Measurements from ENCODE around the gene EML3. TPM values are rescaled to one million over a fixed set of nuclear protein-coding genes. Genes with fewer than 3 reads are reported as not detected.

The EML3 gene
- total and polyA plus RNA-seq, 2 of the 13 experiments (the other 11 are each of a cell fraction or from before 2014, with no cell fraction given) = 10.6 to 12.3 TPM

DNA sequence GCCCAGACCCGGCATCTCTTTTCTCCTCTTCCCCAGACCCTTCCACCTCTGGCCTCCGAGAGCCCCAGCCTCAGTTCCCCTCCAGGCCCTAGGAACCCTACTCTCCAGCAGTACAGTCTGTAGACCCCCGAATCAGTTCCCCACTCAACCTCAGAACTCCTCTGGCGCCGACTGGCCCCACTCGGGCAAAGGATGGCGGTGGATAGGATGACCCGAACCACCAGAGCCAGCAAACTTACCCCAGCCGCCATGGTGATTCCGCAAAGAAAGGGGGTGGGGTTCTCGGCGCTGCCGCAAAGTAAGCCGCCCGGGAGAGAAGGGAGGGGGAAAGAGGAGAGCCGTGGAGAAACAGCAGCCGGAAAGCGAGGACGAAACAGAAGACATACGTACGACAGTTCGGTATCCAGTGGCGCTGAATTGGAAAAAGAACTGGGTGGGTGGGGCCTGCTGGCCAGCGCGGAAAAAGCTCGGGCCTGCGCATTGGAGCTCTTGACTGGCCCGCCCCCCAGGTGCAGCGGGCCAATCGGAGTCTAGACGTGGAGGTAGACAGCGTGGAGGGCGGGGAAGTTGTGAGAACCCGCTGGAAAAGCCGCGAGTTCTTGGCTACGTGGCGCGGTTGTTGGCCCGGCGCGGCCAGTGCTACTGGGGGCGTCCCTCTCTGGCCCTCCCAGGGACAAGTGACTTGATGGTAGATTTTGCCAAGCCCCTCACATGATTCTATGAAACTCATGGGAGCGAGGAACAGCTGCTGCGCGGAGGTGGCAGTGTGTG is 38.8 kb downstream of the EML3 start, which contains the start of gene EEF1G (continued):
- TF ChIP-seq, protein P1, sequence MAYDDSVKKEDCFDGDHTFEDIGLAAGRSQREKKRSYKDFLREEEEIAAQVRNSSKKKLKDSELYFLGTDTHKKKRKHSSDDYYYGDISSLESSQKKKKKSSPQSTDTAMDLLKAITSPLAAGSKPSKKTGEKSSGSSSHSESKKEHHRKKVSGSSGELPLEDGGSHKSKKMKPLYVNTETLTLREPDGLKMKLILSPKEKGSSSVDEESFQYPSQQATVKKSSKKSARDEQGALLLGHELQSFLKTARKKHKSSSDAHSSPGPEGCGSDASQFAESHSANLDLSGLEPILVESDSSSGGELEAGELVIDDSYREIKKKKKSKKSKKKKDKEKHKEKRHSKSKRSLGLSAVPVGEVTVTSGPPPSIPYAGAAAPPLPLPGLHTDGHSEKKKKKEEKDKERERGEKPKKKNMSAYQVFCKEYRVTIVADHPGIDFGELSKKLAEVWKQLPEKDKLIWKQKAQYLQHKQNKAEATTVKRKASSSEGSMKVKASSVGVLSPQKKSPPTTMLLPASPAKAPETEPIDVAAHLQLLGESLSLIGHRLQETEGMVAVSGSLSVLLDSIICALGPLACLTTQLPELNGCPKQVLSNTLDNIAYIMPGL (CRISPR knock-in tag; IDR thresholded peaks at IDR 0.05; ENCODE audit: borderline replicate concordance in 1 of 2, low read depth in 1 of 2) = peak in 1 of 2 experiments; percentile 71; a peak in 1 of 4 replicates
- TF ChIP-seq ZNF605 (CRISPR knock-in tag; IDR thresholded peaks at IDR 0.05) = peak; percentile 83
- TF ChIP-seq, protein P2, sequence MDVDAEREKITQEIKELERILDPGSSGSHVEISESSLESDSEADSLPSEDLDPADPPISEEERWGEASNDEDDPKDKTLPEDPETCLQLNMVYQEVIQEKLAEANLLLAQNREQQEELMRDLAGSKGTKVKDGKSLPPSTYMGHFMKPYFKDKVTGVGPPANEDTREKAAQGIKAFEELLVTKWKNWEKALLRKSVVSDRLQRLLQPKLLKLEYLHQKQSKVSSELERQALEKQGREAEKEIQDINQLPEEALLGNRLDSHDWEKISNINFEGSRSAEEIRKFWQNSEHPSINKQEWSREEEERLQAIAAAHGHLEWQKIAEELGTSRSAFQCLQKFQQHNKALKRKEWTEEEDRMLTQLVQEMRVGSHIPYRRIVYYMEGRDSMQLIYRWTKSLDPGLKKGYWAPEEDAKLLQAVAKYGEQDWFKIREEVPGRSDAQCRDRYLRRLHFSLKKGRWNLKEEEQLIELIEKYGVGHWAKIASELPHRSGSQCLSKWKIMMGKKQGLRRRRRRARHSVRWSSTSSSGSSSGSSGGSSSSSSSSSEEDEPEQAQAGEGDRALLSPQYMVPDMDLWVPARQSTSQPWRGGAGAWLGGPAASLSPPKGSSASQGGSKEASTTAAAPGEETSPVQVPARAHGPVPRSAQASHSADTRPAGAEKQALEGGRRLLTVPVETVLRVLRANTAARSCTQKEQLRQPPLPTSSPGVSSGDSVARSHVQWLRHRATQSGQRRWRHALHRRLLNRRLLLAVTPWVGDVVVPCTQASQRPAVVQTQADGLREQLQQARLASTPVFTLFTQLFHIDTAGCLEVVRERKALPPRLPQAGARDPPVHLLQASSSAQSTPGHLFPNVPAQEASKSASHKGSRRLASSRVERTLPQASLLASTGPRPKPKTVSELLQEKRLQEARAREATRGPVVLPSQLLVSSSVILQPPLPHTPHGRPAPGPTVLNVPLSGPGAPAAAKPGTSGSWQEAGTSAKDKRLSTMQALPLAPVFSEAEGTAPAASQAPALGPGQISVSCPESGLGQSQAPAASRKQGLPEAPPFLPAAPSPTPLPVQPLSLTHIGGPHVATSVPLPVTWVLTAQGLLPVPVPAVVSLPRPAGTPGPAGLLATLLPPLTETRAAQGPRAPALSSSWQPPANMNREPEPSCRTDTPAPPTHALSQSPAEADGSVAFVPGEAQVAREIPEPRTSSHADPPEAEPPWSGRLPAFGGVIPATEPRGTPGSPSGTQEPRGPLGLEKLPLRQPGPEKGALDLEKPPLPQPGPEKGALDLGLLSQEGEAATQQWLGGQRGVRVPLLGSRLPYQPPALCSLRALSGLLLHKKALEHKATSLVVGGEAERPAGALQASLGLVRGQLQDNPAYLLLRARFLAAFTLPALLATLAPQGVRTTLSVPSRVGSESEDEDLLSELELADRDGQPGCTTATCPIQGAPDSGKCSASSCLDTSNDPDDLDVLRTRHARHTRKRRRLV (CRISPR knock-in tag; IDR thresholded peaks at IDR 0.05) = no peak
- TF ChIP-seq, protein P3, sequence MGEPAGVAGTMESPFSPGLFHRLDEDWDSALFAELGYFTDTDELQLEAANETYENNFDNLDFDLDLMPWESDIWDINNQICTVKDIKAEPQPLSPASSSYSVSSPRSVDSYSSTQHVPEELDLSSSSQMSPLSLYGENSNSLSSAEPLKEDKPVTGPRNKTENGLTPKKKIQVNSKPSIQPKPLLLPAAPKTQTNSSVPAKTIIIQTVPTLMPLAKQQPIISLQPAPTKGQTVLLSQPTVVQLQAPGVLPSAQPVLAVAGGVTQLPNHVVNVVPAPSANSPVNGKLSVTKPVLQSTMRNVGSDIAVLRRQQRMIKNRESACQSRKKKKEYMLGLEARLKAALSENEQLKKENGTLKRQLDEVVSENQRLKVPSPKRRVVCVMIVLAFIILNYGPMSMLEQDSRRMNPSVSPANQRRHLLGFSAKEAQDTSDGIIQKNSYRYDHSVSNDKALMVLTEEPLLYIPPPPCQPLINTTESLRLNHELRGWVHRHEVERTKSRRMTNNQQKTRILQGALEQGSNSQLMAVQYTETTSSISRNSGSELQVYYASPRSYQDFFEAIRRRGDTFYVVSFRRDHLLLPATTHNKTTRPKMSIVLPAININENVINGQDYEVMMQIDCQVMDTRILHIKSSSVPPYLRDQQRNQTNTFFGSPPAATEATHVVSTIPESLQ (CRISPR knock-in tag; conservative IDR thresholded peaks at IDR 0.05) = 0 out of 2 replicates have a peak, but pooled peaks have one; percentile 49
- TF ChIP-seq RARG (CRISPR knock-in tag; IDR thresholded peaks at IDR 0.05; ENCODE audit: low read depth) = no peak
- no peak for TF ChIP-seq ZFP62 (CRISPR knock-in tag; IDR thresholded peaks at IDR 0.05)
- TF ChIP-seq ARNT (IDR thresholded peaks at IDR 0.05) = no peak
- TF ChIP-seq, protein P4, sequence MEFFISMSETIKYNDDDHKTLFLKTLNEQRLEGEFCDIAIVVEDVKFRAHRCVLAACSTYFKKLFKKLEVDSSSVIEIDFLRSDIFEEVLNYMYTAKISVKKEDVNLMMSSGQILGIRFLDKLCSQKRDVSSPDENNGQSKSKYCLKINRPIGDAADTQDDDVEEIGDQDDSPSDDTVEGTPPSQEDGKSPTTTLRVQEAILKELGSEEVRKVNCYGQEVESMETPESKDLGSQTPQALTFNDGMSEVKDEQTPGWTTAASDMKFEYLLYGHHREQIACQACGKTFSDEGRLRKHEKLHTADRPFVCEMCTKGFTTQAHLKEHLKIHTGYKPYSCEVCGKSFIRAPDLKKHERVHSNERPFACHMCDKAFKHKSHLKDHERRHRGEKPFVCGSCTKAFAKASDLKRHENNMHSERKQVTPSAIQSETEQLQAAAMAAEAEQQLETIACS (CRISPR knock-in tag; IDR thresholded peaks at IDR 0.05) = no peak
- TF ChIP-seq, protein P5, sequence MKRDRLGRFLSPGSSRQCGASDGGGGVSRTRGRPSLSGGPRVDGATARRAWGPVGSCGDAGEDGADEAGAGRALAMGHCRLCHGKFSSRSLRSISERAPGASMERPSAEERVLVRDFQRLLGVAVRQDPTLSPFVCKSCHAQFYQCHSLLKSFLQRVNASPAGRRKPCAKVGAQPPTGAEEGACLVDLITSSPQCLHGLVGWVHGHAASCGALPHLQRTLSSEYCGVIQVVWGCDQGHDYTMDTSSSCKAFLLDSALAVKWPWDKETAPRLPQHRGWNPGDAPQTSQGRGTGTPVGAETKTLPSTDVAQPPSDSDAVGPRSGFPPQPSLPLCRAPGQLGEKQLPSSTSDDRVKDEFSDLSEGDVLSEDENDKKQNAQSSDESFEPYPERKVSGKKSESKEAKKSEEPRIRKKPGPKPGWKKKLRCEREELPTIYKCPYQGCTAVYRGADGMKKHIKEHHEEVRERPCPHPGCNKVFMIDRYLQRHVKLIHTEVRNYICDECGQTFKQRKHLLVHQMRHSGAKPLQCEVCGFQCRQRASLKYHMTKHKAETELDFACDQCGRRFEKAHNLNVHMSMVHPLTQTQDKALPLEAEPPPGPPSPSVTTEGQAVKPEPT (CRISPR knock-in tag; IDR thresholded peaks at IDR 0.05; ENCODE audit: low read depth) = no peak
- TF ChIP-seq ZNF3 (CRISPR knock-in tag; IDR thresholded peaks at IDR 0.05) = 0 out of 2 replicates have a peak, but pooled peaks have one; percentile 41
- TF ChIP-seq ZNF567 (CRISPR knock-in tag; IDR thresholded peaks at IDR 0.05; ENCODE audit: borderline replicate concordance) = no peak
- peak; percentile 79 for TF ChIP-seq ZMYM4 (CRISPR knock-in tag; IDR thresholded peaks at IDR 0.05)
- no peak; the same call in 1 of the 2 replicates for TF ChIP-seq ZFP90 (CRISPR knock-in tag; IDR thresholded peaks at IDR 0.05; ENCODE audit: borderline replicate concordance)
- peak; percentile 67; the same call in 1 of the 2 replicates for TF ChIP-seq MIER3 (CRISPR knock-in tag; IDR thresholded peaks at IDR 0.05; ENCODE audit: borderline replicate concordance)
- TF ChIP-seq ATF1 (CRISPR knock-in tag; IDR thresholded peaks at IDR 0.05) = 0 out of 2 replicates have a peak, but pooled peaks have one; percentile 49

Measured in HepG2 (cell line).